ENCODE results near the gene DGKD.

DNA sequence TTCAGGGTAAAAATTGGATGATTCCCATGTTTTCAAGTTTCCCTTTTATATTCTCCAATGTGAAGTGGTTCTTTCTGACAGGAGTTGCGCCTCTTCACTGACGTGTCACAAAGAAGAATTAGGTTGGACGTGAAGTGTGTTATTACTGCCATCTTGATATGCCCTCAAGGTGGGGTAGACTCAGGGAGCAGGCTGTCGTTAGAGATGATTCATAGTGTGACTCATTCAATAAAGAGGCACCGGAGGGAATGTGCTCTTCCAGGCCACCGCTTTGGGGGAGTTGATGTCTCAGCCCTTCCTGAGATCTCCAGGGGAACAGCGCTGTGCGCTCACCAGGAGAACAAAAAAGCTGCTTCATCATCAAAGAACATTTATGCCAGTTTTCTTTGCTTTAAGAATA is 3.6 kb upstream of the DGKD start:
- TF ChIP-seq, protein P1, sequence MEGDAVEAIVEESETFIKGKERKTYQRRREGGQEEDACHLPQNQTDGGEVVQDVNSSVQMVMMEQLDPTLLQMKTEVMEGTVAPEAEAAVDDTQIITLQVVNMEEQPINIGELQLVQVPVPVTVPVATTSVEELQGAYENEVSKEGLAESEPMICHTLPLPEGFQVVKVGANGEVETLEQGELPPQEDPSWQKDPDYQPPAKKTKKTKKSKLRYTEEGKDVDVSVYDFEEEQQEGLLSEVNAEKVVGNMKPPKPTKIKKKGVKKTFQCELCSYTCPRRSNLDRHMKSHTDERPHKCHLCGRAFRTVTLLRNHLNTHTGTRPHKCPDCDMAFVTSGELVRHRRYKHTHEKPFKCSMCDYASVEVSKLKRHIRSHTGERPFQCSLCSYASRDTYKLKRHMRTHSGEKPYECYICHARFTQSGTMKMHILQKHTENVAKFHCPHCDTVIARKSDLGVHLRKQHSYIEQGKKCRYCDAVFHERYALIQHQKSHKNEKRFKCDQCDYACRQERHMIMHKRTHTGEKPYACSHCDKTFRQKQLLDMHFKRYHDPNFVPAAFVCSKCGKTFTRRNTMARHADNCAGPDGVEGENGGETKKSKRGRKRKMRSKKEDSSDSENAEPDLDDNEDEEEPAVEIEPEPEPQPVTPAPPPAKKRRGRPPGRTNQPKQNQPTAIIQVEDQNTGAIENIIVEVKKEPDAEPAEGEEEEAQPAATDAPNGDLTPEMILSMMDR (IDR thresholded peaks at IDR 0.05), result peak in 1 of 6 experiments; percentile 18
- TF ChIP-seq POLR2A (IDR thresholded peaks at IDR 0.05), result no peak
